ENCODE results near the gene ABCD3. TPM values are rescaled to one million over a fixed set of nuclear protein-coding genes. Genes with fewer than 3 reads are reported as not detected.

The ABCD3 gene
- polyA plus RNA-seq, 4 donors: 59.2 to 74.4 (median 66.9) TPM

GRCh38 chr1:94522304-94522703 lies 104.1 kb downstream of the ABCD3 start:
- DNase-seq (ENCODE audit: low read depth in 4 of 4, low spot score in 2 of 4): peak in 1 of 4 donors; percentile 44

- DNase-seq (ENCODE audit: low read depth in 4 of 4, low spot score in 2 of 4): no peak
These were observed 106.3 kb downstream of the ABCD3 start for GRCh38 chr1:94524531-94524930.

GRCh38 chr1:94526152-94526980 lies 108.2 kb downstream of the ABCD3 start:
- DNase-seq (ENCODE audit: low read depth in 4 of 4, low spot score in 2 of 4): no peak

GRCh38 chr1:94527447-94528031 lies 109.3 kb downstream of the ABCD3 start:
- DNase-seq (ENCODE audit: low read depth in 4 of 4, low spot score in 2 of 4): no peak

DNA sequence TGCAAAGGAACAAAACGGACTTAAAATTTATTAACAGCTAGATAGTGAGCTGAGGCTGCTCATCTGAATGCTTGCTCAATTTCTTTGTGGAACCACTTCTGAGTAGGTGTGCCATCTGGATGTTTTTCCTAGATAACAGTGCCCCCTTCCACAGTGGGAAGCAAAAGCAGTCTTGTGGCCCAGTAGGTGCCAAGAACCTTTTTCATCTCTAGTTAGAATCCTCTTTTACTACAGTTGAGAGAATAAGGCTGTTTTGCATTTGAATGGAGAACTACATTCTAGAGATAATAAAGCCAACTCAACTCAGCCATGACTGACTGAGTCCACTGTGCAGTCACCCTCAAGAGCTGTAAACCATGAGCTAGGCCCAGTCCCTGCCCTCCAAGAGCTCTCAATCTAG lies 110.1 kb downstream of the ABCD3 start:
- no peak for DNase-seq (ENCODE audit: low read depth in 4 of 4, low spot score in 2 of 4)

DNA sequence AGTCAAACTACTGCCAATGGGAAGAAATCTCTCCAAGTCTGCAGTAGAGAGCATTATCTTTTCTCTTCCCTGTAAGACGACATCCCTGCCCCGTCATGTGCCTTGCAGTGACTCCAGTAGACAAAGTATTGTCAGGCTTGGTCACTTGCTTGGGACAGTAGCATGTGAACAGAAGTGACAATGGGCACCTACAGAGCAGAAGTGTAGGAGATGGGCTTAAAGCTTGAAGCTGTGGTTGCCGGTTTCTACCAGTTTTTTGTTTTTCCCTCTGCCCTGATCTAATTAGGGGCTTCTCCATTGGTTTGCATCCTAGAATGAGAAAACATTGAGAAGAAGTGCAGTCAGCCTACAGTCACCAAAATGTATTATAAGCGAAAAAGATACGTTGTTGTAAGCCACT lies 110.6 kb downstream of the ABCD3 start:
- no peak for DNase-seq (ENCODE audit: low read depth in 4 of 4, low spot score in 2 of 4)

- DNase-seq (ENCODE audit: low read depth in 4 of 4, low spot score in 2 of 4): no peak
These were observed 111.2 kb downstream of the ABCD3 start for GRCh38 chr1:94529416-94529815.

DNA sequence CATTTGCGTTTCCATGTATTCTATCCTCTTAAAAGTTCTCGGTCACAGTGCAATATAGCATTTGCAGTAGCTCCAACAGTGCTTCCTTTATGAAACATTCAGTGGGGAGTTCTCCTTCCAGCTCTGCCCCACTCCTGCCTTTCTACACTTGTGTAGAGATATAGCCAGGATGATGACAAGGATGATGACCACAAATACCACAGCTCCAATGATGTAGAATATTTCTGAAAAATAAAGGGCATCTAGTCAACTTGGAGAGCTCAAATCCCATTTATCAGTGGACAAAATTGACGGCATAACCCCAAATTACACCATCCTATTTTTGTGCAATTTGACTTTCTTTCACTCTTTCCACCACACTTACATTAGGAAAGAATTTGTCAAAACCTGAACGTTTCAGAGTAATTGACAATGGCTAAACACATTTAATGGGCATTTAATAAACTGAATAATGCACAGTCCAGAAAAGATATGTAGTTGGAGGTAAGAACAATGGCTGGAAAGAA lies 112.2 kb downstream of the ABCD3 start:
- DNase-seq (ENCODE audit: low read depth in 4 of 4, low spot score in 2 of 4): no peak

GRCh38 chr1:94531664-94532063 lies 113.5 kb downstream of the ABCD3 start:
- no peak for DNase-seq (ENCODE audit: low read depth in 4 of 4, low spot score in 2 of 4)

DNA sequence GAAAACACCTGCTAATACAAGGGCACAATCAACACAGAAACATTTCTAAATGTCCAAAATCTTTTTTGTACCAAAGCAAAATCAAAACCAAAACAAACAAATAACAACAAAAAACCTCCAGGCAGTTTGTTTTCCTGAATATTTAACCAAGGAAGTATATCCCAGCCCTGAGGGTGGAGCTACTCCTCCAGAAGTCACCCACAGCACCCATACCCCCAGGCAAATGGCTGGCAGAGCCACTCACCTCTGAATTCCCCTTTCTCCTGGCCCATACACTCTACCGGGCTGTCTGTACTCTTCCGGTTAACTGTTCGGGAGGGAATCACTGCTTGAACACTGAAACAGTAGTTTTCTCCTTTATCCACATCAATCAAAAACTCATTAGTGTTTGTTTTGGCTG lies 113.9 kb downstream of the ABCD3 start:
- no peak for DNase-seq (ENCODE audit: low read depth in 4 of 4, low spot score in 2 of 4)

GRCh38 chr1:94535095-94535494 lies 116.9 kb downstream of the ABCD3 start:
- no peak for DNase-seq (ENCODE audit: low read depth in 4 of 4, low spot score in 2 of 4)

GRCh38 chr1:94535879-94536278 lies 117.7 kb downstream of the ABCD3 start:
- no peak for DNase-seq (ENCODE audit: low read depth in 4 of 4, low spot score in 2 of 4)

DNA sequence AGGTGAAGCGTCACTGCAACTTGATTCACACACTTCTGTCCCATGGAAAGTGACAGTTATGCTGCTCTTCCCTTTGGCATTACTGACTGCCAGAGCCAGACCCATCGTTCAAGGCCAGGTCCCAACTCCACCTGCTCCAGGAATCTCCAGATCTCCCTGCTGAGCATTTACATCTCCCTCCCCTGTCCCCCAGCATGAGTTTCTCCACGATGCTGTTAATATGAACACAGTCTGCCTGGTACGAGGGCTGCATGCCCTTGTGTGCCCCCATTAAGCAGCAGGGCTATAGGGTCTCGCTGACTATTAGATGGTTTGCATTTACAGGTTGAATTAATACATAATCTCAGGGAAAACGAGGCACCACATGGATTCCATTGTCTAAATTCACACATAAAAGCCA lies 119.1 kb downstream of the ABCD3 start:
- no peak for DNase-seq (ENCODE audit: low read depth in 4 of 4, low spot score in 2 of 4)

DNA sequence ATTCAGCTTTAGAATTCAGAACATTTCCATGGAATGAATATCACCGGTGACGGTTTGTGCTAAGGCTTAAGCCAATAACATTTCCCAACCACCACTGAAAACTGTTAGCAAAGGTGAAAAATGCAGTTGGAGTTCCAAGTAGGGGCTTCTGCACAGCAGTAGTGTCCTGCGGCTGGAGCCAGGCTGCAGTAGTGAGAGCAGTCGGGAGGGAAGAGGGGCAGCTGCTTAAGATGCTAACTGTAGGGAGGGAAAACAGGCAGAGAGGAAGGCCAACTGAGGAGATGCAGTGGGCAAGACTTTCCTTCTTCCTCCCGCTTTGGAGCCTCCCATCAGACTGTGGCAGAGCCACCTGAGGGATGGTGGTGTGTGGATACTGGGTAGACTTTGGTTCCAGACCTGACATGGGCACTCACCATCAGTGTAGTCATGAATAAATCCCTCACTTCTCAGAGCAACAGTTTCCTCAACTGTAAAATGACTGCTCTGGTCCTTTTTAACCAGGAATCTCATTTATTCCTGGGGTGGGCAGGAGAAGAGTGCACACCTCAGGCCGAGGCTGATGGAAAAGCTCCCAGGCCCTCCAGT lies 120.1 kb downstream of the ABCD3 start:
- no peak for DNase-seq (ENCODE audit: low read depth in 4 of 4, low spot score in 2 of 4)

DNA sequence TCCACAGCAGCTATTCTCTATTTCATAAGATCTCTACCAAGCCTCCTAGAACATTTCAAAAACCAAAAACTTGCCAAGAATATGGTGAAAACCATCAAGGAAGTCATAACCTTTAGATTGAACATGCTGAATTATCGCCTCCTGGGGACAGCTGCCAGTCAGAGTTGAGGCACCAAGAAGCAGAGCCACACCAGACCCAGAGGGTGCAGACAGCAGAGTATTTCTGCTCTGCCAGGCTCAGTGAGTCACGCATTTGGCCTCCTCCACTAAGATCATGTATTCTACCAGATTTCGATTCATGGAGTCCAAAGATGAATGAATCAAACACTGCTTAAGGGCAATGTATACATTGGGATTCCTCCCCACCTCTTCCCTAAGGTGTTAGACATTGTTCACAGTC lies 121.3 kb downstream of the ABCD3 start:
- DNase-seq (ENCODE audit: low read depth in 4 of 4, low spot score in 2 of 4): no peak

DNA sequence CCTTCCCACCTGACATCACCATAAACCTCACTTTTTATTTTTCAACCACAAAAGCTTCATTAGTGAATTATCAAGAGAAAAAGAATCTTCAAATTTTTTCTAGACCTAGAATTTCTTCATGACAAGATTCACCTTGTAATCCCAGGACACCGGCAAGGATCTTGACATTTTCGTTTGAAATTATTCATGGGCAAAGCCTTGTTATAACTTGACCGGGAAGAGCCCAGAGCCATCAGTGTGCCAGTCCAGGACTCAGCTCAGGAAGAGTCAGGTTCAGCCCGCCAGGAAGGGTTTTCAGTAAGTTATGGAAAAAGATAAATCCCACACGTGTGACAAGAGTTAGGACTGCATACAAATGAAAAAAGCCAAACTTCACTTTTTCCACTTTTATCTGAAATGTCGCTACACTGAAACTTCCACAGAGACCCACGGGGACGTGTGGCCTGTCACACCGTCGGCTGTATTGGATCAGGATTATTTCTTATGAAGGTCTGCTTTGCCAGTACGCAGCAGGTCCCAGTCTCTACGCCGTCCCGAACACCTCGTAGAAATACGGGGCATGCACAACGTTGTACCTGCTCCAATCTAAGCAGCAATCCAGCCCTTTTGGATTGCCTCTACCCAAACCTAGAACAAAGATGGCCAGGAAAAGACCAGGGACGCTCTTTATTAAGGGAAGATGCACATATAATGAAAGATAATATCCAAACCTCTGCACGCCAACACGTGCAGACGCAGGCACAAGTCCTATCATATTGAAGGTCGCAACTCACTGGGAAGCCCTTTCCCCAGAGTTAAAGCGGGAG lies 122.5 kb downstream of the ABCD3 start:
- DNase-seq (ENCODE audit: low read depth in 4 of 4, low spot score in 2 of 4): no peak

DNA sequence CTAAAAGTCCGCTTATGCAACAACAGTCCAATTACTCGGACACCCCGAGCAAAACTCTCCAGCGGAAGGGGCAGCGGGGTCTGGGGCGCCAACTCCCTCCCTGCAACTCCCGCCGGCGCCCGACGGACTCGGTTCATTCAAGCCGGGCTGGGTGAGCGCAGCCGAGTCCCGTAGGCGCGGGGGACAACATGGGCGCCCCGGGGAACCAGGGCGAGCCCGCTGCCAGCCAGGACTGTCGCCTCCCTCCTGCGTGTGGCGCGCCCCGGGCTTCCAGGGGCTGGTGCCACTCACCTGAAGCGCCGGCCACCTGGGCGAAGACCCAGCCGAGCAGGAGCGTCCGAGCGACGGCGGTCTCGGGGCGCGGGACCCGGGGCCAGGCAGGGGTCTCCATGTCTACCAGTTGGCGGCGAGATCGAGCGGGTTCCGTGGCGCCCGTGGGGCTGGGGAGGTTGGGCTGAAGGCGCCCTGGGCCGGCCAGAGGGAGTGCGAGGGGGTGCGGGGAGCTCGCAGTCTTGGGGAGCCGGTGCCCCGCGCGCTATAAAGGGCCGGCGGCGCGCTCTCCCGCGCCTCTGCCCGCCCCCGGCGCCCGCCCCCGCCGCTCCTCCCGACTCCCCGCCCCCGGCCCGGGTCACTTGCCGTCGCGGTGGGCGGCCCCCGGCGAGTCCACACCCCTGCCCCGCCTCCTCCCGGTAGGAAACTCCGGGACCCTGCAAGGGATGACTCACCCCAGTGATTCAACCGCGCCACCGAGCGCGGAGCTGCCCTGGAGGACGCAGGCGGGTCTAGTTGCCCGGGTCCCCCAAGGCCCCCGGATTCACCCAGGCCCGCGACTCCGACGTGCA lies 123.3 kb downstream of the ABCD3 start, which contains the start of gene F3:
Gene F3, minus strand, starts transcription at position 514 of the 842 bp plus-strand sequence. Its CDS starts 123 bp downstream, at position 391.
- DNase-seq (ENCODE audit: low read depth in 4 of 4, low spot score in 2 of 4): peak in 2 of 4 donors; percentile 67 to 72

GRCh38 chr1:94542088-94542870 lies 124.1 kb downstream of the ABCD3 start:
- no peak for DNase-seq (ENCODE audit: low read depth in 4 of 4, low spot score in 2 of 4)

DNA sequence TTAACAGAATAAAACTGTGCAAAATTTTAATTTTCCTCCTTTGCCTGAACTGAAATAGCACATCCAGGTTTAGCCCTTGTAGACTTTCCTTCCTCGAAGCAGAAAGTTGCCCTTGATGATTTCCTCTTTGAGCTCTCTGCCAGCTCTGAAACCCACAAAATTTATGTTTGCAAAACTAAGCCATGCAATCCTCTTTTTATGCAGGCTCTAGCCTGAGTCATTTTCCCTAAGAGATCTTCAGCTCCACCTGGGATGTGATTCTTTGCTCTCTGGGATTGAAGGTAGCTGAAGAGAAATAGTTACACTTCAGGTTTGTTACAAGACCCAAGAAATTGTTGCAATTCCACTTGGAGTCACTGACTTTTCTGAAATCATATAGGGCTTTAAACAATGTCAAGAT lies 124.8 kb downstream of the ABCD3 start:
- no peak for DNase-seq (ENCODE audit: low read depth in 4 of 4, low spot score in 2 of 4)

Data from left renal cortex interstitium (tissue), 4 donors.